ENCODE measurements around the gene DEDD2. TPM values are rescaled to one million over a fixed set of nuclear protein-coding genes. Genes with fewer than 3 reads are reported as not detected.

DEDD2 gene
- total RNA-seq, 1 experiment from 2014 or later, result 32.7 TPM

DNA sequence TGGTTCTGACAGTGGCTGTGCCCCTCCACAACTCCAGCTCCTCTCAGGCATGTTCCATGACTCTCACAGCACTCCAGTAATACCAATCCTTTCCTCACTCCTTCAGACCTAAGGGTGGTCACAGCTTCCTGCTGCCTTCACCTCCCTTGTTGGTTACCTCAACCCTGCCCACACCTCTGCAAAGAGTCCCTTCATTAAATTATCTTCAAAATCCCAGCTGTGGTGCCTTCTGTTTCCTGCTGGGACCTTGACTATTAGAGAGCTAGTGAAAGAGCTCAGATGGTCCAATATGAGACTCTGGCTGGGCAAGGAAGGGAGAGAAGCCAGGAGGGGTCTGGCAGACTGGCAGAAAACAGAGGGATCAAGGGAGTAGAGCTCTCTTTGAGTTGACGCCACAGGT, 26.1 kb downstream of the DEDD2 start:
- CTCF ChIA-PET, result interaction anchor here (0.8 kb wide), 1 partner anchor 15 kb away, joined by 3 read pairs; no protein-coding TSS in a partner anchor
- Histone ChIP-seq H3K79me2 (ENCODE audit: insufficient read depth, low read length) (no peaks in the 10 kb centered on the region), H3K9ac (ENCODE audit: low read length) (peak overlapping the region; percentile 11; the same call in 1 of the 2 replicates), H3K27ac (ENCODE audit: low read depth, low read length) (no peak overlapping the region), H3K4me1 (ENCODE audit: control insufficient read depth in 1 of 2, insufficient read depth in 2 of 2, low read length in 2 of 2) (peaks cover 12 to 29% of the 10 kb centered on the region in 2 experiments), H4K20me1 (ENCODE audit: insufficient read depth) (no peaks in the 10 kb centered on the region), H3K36me3 (ENCODE audit: control insufficient read depth in 1 of 2, insufficient read depth in 2 of 2, low read length in 2 of 2) (0 out of 4 replicates have a peak, but pooled peaks cover 0 to 4% of the 10 kb centered on the region in 2 experiments), H3K9me3 (ENCODE audit: control insufficient read depth in 1 of 2, insufficient read depth in 1 of 2, low read depth in 1 of 2, low read length in 2 of 2) (no peaks in the 10 kb centered on the region; a peak in 1 of 4 replicates), H2AFZ (ENCODE audit: low read depth, low read length, poor library complexity, severe bottlenecking) (no peak overlapping the region), H3K4me2 (ENCODE audit: low read length) (peak overlapping the region; percentile 54), H3K27me3 (ENCODE audit: insufficient read depth, low read length) (no peaks in the 10 kb centered on the region), H3K9me2 (ENCODE audit: insufficient read depth) (no peaks in the 10 kb centered on the region), H3K4me3 (replicated peaks in 1 of 2; ENCODE audit: low read depth in 1 of 2, low read length in 2 of 2) (no peak overlapping the region)
- intact Hi-C loops (cut with micrococcal nuclease), result no loop called here
- POLR2A ChIA-PET, result interaction anchor here (0.8 kb wide), 1 partner anchor 53 kb away, joined by 3 read pairs; no protein-coding TSS in a partner anchor
- RAD21 ChIA-PET (ENCODE audit: low non-redundant PET in 1 of 2, low total read pairs in 2 of 2, uncharacterized antibody in 2 of 2, unreplicated experiment in 2 of 2), result no interaction called here
- ATAC-seq (peak; percentile 24; the same call in 1 of the 2 replicates), DNase-seq (ENCODE audit: low read depth, low spot score) (no peak)
- BruUV-seq (replicated peaks), result no TSS peak
- TF ChIP-seq JUND (IDR thresholded peaks at IDR 0.05), result no peak
- no peak for TF ChIP-seq ATF3 (IDR thresholded peaks at IDR 0.05)

- Histone ChIP-seq H3K9me3 (ENCODE audit: control insufficient read depth in 1 of 2, insufficient read depth in 1 of 2, low read depth in 1 of 2, low read length in 2 of 2) (no peaks in the 10 kb centered on the region; a peak in 1 of 4 replicates), H2AFZ (ENCODE audit: low read depth, low read length, poor library complexity, severe bottlenecking) (no peak overlapping the region), H3K9ac (ENCODE audit: low read length) (no peak overlapping the region), H3K36me3 (ENCODE audit: control insufficient read depth in 1 of 2, insufficient read depth in 2 of 2, low read length in 2 of 2) (no peaks in the 10 kb centered on the region), H3K9me2 (ENCODE audit: insufficient read depth) (no peaks in the 10 kb centered on the region), H3K4me1 (ENCODE audit: control insufficient read depth in 1 of 2, insufficient read depth in 2 of 2, low read length in 2 of 2) (peaks cover 12 to 36% of the 10 kb centered on the region in 2 experiments), H3K27ac (ENCODE audit: low read depth, low read length) (no peak overlapping the region), H3K27me3 (ENCODE audit: insufficient read depth, low read length) (no peaks in the 10 kb centered on the region), H3K79me2 (ENCODE audit: insufficient read depth, low read length) (no peaks in the 10 kb centered on the region), H3K4me3 (replicated peaks in 1 of 2; ENCODE audit: low read depth in 1 of 2, low read length in 2 of 2) (no peak overlapping the region), H3K4me2 (ENCODE audit: low read length) (no peak overlapping the region), H4K20me1 (ENCODE audit: insufficient read depth) (no peaks in the 10 kb centered on the region)
- BruUV-seq (replicated peaks), result no TSS peak
- POLR2A ChIA-PET, result no interaction called here
- CTCF ChIA-PET, result interaction anchor here (0.7 kb wide), 1 partner anchor 91 kb away, joined by 3 read pairs; no protein-coding TSS in a partner anchor
- intact Hi-C loops (cut with micrococcal nuclease), result no loop called here
- RAD21 ChIA-PET (ENCODE audit: low non-redundant PET in 1 of 2, low total read pairs in 2 of 2, uncharacterized antibody in 2 of 2, unreplicated experiment in 2 of 2), result no interaction called here
- no peak for DNase-seq (ENCODE audit: low read depth, low spot score)
- ATAC-seq, result no peak
- TF ChIP-seq POLR2A (IDR thresholded peaks at IDR 0.05; ENCODE audit: borderline replicate concordance, extremely low read depth, insufficient read depth, insufficient read length), result no peak
- TF ChIP-seq ZFX (IDR thresholded peaks at IDR 0.05), result no peak
- no peak for TF ChIP-seq ATF3 (IDR thresholded peaks at IDR 0.05)
- TF ChIP-seq EZH2 (IDR thresholded peaks at IDR 0.05), result no peak
- no peak for TF ChIP-seq ZBTB33 (IDR thresholded peaks at IDR 0.05; ENCODE audit: extremely low read depth, insufficient replicate concordance, low read length)
- TF ChIP-seq, protein P1, sequence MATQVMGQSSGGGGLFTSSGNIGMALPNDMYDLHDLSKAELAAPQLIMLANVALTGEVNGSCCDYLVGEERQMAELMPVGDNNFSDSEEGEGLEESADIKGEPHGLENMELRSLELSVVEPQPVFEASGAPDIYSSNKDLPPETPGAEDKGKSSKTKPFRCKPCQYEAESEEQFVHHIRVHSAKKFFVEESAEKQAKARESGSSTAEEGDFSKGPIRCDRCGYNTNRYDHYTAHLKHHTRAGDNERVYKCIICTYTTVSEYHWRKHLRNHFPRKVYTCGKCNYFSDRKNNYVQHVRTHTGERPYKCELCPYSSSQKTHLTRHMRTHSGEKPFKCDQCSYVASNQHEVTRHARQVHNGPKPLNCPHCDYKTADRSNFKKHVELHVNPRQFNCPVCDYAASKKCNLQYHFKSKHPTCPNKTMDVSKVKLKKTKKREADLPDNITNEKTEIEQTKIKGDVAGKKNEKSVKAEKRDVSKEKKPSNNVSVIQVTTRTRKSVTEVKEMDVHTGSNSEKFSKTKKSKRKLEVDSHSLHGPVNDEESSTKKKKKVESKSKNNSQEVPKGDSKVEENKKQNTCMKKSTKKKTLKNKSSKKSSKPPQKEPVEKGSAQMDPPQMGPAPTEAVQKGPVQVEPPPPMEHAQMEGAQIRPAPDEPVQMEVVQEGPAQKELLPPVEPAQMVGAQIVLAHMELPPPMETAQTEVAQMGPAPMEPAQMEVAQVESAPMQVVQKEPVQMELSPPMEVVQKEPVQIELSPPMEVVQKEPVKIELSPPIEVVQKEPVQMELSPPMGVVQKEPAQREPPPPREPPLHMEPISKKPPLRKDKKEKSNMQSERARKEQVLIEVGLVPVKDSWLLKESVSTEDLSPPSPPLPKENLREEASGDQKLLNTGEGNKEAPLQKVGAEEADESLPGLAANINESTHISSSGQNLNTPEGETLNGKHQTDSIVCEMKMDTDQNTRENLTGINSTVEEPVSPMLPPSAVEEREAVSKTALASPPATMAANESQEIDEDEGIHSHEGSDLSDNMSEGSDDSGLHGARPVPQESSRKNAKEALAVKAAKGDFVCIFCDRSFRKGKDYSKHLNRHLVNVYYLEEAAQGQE (IDR thresholded peaks at IDR 0.05; ENCODE audit: low read depth), result no peak
- TF ChIP-seq SP1 (IDR thresholded peaks at IDR 0.05; ENCODE audit: low read depth), result no peak
- TF ChIP-seq CEBPB (IDR thresholded peaks at IDR 0.05; ENCODE audit: low read depth), result no peak
- TF ChIP-seq YY1 (IDR thresholded peaks at IDR 0.05; ENCODE audit: extremely low read depth, insufficient replicate concordance, low read depth, low read length), result no peak
- TF ChIP-seq JUND (IDR thresholded peaks at IDR 0.05), result no peak
- no peak for TF ChIP-seq RAD21 (IDR thresholded peaks at IDR 0.05; ENCODE audit: low read depth)
- TF ChIP-seq FOSL1 (IDR thresholded peaks at IDR 0.05; ENCODE audit: low read depth), result no peak
- no peak for TF ChIP-seq SRF (IDR thresholded peaks at IDR 0.05; ENCODE audit: low read depth)
- no peak for TF ChIP-seq SIN3A (IDR thresholded peaks at IDR 0.05; ENCODE audit: low read depth)
- no peak for TF ChIP-seq POLR2AphosphoS5 (IDR thresholded peaks at IDR 0.05; ENCODE audit: low read depth, low read length)
- TF ChIP-seq EGR1 (IDR thresholded peaks at IDR 0.05; ENCODE audit: low read depth), result no peak
Observed at GRCh38 chr19:42189133-42189532, 28.3 kb downstream of the DEDD2 start.
